Esophagus squamous epithelium (tissue), 5 donors: ENCODE data around the gene LIMCH1. TPM values are rescaled to one million over a fixed set of nuclear protein-coding genes. Genes with fewer than 3 reads are reported as not detected.

ENCODE experiments used
- DNase-seq: peaks from one replicate; lab custom pipeline; 2025; lab: John Stamatoyannopoulos, UW
- H3K27ac ChIP-seq, 4 donors: fragments of 200-600 bp; sonication (generic); one replicate each; pipeline ENCODE4 v1.5.1; 2016 to 2019; ENCODE audit warnings: mild to moderate bottlenecking in 1 of 4
- H3K27me3 ChIP-seq, 4 donors: fragments of 200-600 bp; sonication (generic); 1 replicate in 3 of 4; 2 replicates in 1 of 4; pipeline versions ENCODE4 v1.5.1 to v1.6.0; 2017 to 2021; ENCODE audit warnings: antibody characterized with exemption in 1 of 4
- H3K36me3 ChIP-seq, 3 donors: fragments of 200-600 bp; sonication (generic); one replicate each; pipeline ENCODE4 v1.5.1; 2016 to 2019
- H3K4me1 ChIP-seq, 3 donors: fragments of 200-600 bp; sonication (generic); one replicate each; pipeline ENCODE4 v1.5.1; 2017 to 2019
- H3K4me3 ChIP-seq, 4 donors: fragments of 200-600 bp; sonication (generic); 1 replicate in 3 of 4; 2 replicates in 1 of 4; pipeline ENCODE4 v1.5.1; 2016 to 2019; ENCODE audit warnings: mild to moderate bottlenecking in 2 of 4, moderate library complexity in 1 of 4
- H3K9me3 ChIP-seq, 3 donors: fragments of 200-600 bp; sonication (generic); one replicate each; pipeline ENCODE4 v1.5.1; 2016 to 2019
- POLR2A ChIP-seq, 4 donors: fragments of 450-650 bp; IDR thresholded peaks; one replicate each; pipeline ENCODE4 v1.6.1; 2017; ENCODE audit warnings: antibody characterized with exemption in 4 of 4, mild to moderate bottlenecking in 4 of 4, moderate library complexity in 3 of 4
- WGBS, 2 donors: methylation state at CpG; one replicate each; pipeline ENCODE4 v1.1.5; 2018; 5-methylcytosine and 5-hydroxymethylcytosine counted together
- intact Hi-C: fragments of 100-400 bp; cut with DNase I; formaldehyde crosslinking; loops from one replicate; pipeline ENCODE4 v1.15.0; 2022
- total RNA-seq, 4 donors: library from RNA; depleted of rRNA; stranded (reverse); fragments of >200 nt; gene quantifications; one replicate each; pipeline ENCODE4 v1.1.0, GENCODE V29; 2016
- TF ChIP-seq, protein P1 (sequence below), 6 experiments: fragments of 450-650 bp in 4 of 6; fragments of 200-600 bp in 2 of 6; sonication (generic) in 2 of 6; IDR thresholded peaks; one replicate each; pipeline ENCODE4 v1.5.1; 2016 to 2019; ENCODE audit warnings: antibody characterized with exemption in 6 of 6, mild to moderate bottlenecking in 4 of 6, moderate library complexity in 4 of 6
- donor health status: DM: yes; HTN: yes; CAD: no.

LIMCH1 gene
- total RNA-seq, 4 donors from 2014 or later = 9.8 to 19.1 (median 13.1) TPM

DNA sequence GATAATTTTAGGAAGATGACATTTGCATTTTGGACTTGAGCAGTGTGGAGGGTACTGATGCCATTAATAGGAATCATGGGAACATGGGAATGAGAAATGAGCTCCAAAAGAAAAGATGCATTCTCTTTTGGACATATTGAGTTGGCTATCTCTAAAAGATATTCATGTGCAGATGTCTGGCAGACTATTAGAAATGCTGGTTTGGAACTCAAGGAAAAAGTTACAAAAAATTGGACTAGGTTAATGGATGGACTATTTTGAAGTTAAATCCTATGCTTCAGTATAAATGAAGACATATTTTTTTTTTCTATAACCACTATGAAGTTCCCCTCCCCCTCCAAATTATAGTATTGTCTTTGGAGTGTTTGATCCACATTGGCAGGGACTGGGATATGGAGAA, 3.6 kb upstream of the LIMCH1 start:
- Histone ChIP-seq H3K27ac (no peak overlapping the region), H3K36me3 (no peaks in the 10 kb centered on the region), H3K9me3 (no peaks in the 10 kb centered on the region), H3K4me1 (peaks cover 2 to 33% (median 16%) of the 10 kb centered on the region in 3 donors), H3K4me3 (no peak overlapping the region), H3K27me3 (no peaks in the 10 kb centered on the region)
- TF ChIP-seq POLR2A (IDR thresholded peaks at IDR 0.05) = no peak
- TF ChIP-seq, protein P1, sequence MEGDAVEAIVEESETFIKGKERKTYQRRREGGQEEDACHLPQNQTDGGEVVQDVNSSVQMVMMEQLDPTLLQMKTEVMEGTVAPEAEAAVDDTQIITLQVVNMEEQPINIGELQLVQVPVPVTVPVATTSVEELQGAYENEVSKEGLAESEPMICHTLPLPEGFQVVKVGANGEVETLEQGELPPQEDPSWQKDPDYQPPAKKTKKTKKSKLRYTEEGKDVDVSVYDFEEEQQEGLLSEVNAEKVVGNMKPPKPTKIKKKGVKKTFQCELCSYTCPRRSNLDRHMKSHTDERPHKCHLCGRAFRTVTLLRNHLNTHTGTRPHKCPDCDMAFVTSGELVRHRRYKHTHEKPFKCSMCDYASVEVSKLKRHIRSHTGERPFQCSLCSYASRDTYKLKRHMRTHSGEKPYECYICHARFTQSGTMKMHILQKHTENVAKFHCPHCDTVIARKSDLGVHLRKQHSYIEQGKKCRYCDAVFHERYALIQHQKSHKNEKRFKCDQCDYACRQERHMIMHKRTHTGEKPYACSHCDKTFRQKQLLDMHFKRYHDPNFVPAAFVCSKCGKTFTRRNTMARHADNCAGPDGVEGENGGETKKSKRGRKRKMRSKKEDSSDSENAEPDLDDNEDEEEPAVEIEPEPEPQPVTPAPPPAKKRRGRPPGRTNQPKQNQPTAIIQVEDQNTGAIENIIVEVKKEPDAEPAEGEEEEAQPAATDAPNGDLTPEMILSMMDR (IDR thresholded peaks at IDR 0.05) = no peak
- intact Hi-C loops = no loop called here
- DNase-seq = no peak

DNA sequence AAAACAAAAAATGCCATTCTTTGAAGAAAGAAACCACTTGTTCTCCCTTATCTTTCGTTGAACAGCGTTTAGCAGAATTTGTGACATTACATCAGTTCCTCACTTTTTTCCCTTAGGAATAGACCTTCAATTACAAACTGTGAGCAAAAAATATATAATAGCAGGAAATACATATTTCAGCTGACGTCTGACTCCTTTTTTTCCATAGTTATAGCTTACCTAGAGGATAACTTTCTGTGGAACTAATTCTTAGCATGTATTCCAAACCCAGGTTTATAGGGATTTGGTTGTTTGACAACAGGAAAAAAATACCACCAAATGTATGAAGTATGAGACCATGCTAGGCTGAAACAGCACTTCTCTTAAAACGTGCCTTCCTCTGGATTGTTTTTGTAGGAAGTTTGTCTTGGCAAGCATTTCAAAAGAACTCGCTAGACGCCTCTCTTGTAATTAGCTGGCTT, 2.0 kb upstream of the LIMCH1 start:
- no peak for DNase-seq
- H3K27ac ChIP-seq = peak overlapping the region in 2 of 4 donors; percentile 34 to 50

DNA sequence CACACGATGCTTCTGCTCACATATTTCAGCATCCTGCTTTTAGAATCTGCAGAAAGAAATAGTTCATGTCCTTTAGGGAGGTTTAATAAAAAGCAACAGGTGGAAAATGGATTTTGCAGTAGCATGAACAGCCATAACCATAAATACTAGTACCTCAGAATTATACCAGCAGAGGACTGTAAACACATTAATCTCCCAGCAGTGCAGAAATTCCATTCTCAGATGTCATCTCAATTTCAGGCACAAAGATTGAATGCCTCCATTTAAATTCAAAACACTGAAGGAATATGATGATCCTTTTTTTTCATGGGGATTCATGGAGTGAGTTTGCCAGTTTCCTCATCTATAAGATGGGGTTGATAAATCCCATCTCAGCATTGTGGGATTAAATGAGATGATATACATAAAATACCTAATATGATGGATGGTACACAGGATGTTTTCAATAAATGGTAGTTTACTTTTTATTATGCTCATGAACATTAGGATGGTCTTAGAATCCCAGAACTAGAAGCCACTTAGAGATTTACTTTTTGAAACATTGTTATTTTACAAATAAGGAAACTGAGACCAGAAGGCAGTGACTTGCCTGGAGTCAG, 566 bp upstream of the LIMCH1 start:
- Histone ChIP-seq H3K4me3 (no peak overlapping the region), H3K36me3 (no peaks in the 10 kb centered on the region), H3K27me3 (no peaks in the 10 kb centered on the region), H3K27ac (peak overlapping the region in 1 of 4 donors; percentile 60), H3K9me3 (no peaks in the 10 kb centered on the region), H3K4me1 (peaks cover 7 to 54% (median 16%) of the 10 kb centered on the region in 3 donors)
- no peak for DNase-seq
- 82 to 94% methylated on average over 1 of the region's 1 CpG for WGBS, 2 donors
- TF ChIP-seq, protein P1 (IDR thresholded peaks at IDR 0.05) = no peak
- intact Hi-C loops = no loop called here

More for the DNA sequence above, 2.0 kb upstream of the LIMCH1 start:
- WGBS, 2 donors = 20 to 24% methylated on average over 6 of the region's 6 CpGs
- TF ChIP-seq, protein P1 (IDR thresholded peaks at IDR 0.05) = no peak
- no peak for TF ChIP-seq POLR2A (IDR thresholded peaks at IDR 0.05)
- Histone ChIP-seq H3K36me3 (no peaks in the 10 kb centered on the region), H3K27me3 (no peaks in the 10 kb centered on the region), H3K4me3 (no peak overlapping the region), H3K9me3 (no peaks in the 10 kb centered on the region), H3K4me1 (peaks cover 4 to 40% (median 16%) of the 10 kb centered on the region in 3 donors)
- intact Hi-C loops = no loop called here

GRCh38 chr4:41538887-41539498, 1.0 kb downstream of the LIMCH1 start:
- H3K27me3 ChIP-seq = no peaks in the 10 kb centered on the region
- H3K36me3 ChIP-seq = no peaks in the 10 kb centered on the region
- no peaks in the 10 kb centered on the region for H3K9me3 ChIP-seq
- H3K4me3 ChIP-seq = peak overlapping the region in 2 of 4 donors; percentile 12 to 37
- 21 to 35% methylated on average over 10 to 12 of the region's 12 CpGs for WGBS, 2 donors
- H3K4me1 ChIP-seq = peaks cover 7 to 54% (median 16%) of the 10 kb centered on the region in 3 donors
- intact Hi-C loops = no loop called here
- DNase-seq = no peak
- TF ChIP-seq, protein P1 (IDR thresholded peaks at IDR 0.05) = no peak
- TF ChIP-seq POLR2A (IDR thresholded peaks at IDR 0.05) = no peak
- H3K27ac ChIP-seq = peak overlapping the region in 3 of 4 donors; percentile 60 to 75 (median 64)

- Histone ChIP-seq H3K4me3 (peak overlapping the region in 1 of 4 donors; percentile 37), H3K27ac (peak overlapping the region in 2 of 4 donors; percentile 64 to 75), H3K27me3 (no peaks in the 10 kb centered on the region), H3K36me3 (no peaks in the 10 kb centered on the region), H3K4me1 (peaks cover 7 to 54% (median 16%) of the 10 kb centered on the region in 3 donors), H3K9me3 (no peaks in the 10 kb centered on the region)
- no peak for DNase-seq
- intact Hi-C loops = no loop called here
- TF ChIP-seq POLR2A (IDR thresholded peaks at IDR 0.05) = no peak
- TF ChIP-seq, protein P1 (IDR thresholded peaks at IDR 0.05) = no peak
Measured at GRCh38 chr4:41539711-41540110, 1.8 kb downstream of the LIMCH1 start.
